Fibroblast of lung (primary cell): Measurements from ENCODE around the gene AK4. TPM values are rescaled to one million over a fixed set of nuclear protein-coding genes. Genes with fewer than 3 reads are reported as not detected.

Experiments
- DNase-seq, 2 donors: peaks; one replicate each; pipeline versions ENCODE4 v3.0.0 to v3.0.0-alpha.2; 2010; ENCODE audit warnings: low read depth in 2 of 2
- H2AFZ ChIP-seq: 2 replicates; pipeline ENCODE4 v1.5.1; 2012; ENCODE audit warnings: low read length, control low read depth, inconsistent platforms
- H3K27ac ChIP-seq: 2 replicates; pipeline ENCODE4 v1.5.1; 2011; ENCODE audit warnings: low read length, control low read depth; ENCODE audit not compliant: insufficient read depth
- H3K27me3 ChIP-seq: 2 replicates; pipeline ENCODE4 v1.5.1; 2011; ENCODE audit warnings: mild to moderate bottlenecking, low read length; ENCODE audit not compliant: control insufficient read depth, insufficient read depth
- H3K36me3 ChIP-seq: 2 replicates; pipeline ENCODE4 v1.5.1; 2011; ENCODE audit warnings: low read length; ENCODE audit not compliant: control insufficient read depth, insufficient read depth
- H3K4me1 ChIP-seq: 2 replicates; pipeline ENCODE4 v1.5.1; 2011; ENCODE audit warnings: low read length; ENCODE audit not compliant: control insufficient read depth, insufficient read depth; ENCODE audit errors: extremely low read depth
- H3K4me2 ChIP-seq: 2 replicates; pipeline ENCODE4 v1.5.1; 2011; ENCODE audit warnings: low read length, control low read depth; ENCODE audit not compliant: insufficient read depth; ENCODE audit errors: extremely low read depth
- H3K4me3 ChIP-seq, 4 experiments: fragments of 200-600 bp in 1 of 4; sonication (generic) in 1 of 4; replicated peaks in 1 of 4; 2 replicates each; pipeline ENCODE4 v1.5.1; 2011 to 2016; ENCODE audit warnings: low read length in 4 of 4, low read depth in 3 of 4, mild to moderate bottlenecking in 3 of 4, control low read depth in 2 of 4, inconsistent platforms in 1 of 4, mixed read lengths in 1 of 4; ENCODE audit not compliant: insufficient read depth in 1 of 4; ENCODE audit errors: control extremely low read depth in 1 of 4
- H3K79me2 ChIP-seq: 2 replicates; pipeline ENCODE4 v1.5.1; 2012; ENCODE audit warnings: mild to moderate bottlenecking, low read length, inconsistent platforms; ENCODE audit not compliant: control insufficient read depth, insufficient read depth
- H3K9ac ChIP-seq: 2 replicates; pipeline ENCODE4 v1.5.1; 2011; ENCODE audit warnings: mild to moderate bottlenecking, low read length, control low read depth; ENCODE audit not compliant: insufficient read depth
- H3K9me3 ChIP-seq: 2 replicates; pipeline ENCODE4 v1.5.1; 2012; ENCODE audit warnings: low read depth, low read length; ENCODE audit not compliant: control insufficient read depth, insufficient read depth
- H4K20me1 ChIP-seq: 2 replicates; pipeline ENCODE4 v1.5.1; 2011; ENCODE audit warnings: low read length; ENCODE audit not compliant: control insufficient read depth, insufficient read depth; ENCODE audit errors: extremely low read depth
- CTCF ChIP-seq, 2 donors: IDR thresholded peaks in 1 of 2; conservative IDR thresholded peaks in 1 of 2; 1 replicate in 1 of 2; 2 replicates in 1 of 2; pipeline ENCODE4 v1.5.1; 2011 to 2012; ENCODE audit warnings: low read length in 2 of 2, control low read depth in 1 of 2, inconsistent platforms in 1 of 2, low read depth in 1 of 2, mild to moderate bottlenecking in 1 of 2
- EZH2 ChIP-seq: IDR thresholded peaks from 2 replicates; pipeline ENCODE4 v1.5.1; 2012; ENCODE audit warnings: low read length, control low read depth, mild to moderate bottlenecking; ENCODE audit errors: missing control alignments
- polyA plus RNA-seq, 2 donors: library from polyadenylated mRNA; depleted of rRNA in 1 of 2; stranded (reverse) in 1 of 2; unstranded in 1 of 2; fragments of >200 nt; gene quantifications; 2 replicates each; pipeline ENCODE4 v1.2.1, GENCODE V29; 2011 to 2012; ENCODE audit warnings: missing spikeins in 1 of 2
- total RNA-seq: library from RNA; depleted of rRNA; stranded (reverse); fragments of >200 nt; gene quantifications from 2 replicates; pipeline ENCODE4 v1.2.1, GENCODE V29; 2014

The AK4 gene
- total and polyA plus RNA-seq, 2 donors (not counting 1 experiment from before 2014, with no cell fraction given): 6.3 to 49.3 TPM

DNA sequence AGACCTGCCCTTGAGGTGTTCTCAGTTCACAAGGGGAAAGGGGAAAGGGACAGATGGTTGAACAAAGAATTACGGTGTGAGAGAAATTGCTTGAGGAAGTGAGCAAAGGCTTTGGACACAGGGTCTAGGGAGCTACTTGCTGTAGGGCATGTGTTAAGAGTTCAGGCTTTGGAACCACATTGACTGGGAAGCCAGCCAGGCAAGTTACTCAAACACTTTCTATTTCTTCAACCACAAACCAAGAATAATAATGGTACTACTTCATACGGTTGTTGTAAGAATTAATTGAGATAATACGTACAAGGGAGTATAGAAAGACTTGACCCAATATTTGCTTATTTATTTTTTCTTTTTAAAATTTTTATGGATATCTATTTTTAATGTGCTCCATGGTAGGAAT lies 26.6 kb downstream of the AK4 start:
- H3K27ac ChIP-seq: no peak overlapping the region
- TF ChIP-seq CTCF (conservative IDR thresholded peaks at IDR 0.05 in 1 of 2, IDR thresholded peaks at IDR 0.05 in 1 of 2; ENCODE audit: low read depth in 1 of 2, low read length in 2 of 2): no peak
- TF ChIP-seq EZH2: no peak
- no peaks in the 10 kb centered on the region for H3K27me3 ChIP-seq
- H3K9me3 ChIP-seq: no peaks in the 10 kb centered on the region
- H3K9ac ChIP-seq: no peak overlapping the region
- no peak overlapping the region for H3K4me2 ChIP-seq
- no peaks in the 10 kb centered on the region for H3K36me3 ChIP-seq
- H3K79me2 ChIP-seq: no peaks in the 10 kb centered on the region
- no peak overlapping the region for H3K4me3 ChIP-seq
- DNase-seq: peak; percentile 96 to 98
- H3K4me1 ChIP-seq: peaks cover 5% of the 10 kb centered on the region
- no peak overlapping the region for H2AFZ ChIP-seq
- H4K20me1 ChIP-seq: no peaks in the 10 kb centered on the region

DNA sequence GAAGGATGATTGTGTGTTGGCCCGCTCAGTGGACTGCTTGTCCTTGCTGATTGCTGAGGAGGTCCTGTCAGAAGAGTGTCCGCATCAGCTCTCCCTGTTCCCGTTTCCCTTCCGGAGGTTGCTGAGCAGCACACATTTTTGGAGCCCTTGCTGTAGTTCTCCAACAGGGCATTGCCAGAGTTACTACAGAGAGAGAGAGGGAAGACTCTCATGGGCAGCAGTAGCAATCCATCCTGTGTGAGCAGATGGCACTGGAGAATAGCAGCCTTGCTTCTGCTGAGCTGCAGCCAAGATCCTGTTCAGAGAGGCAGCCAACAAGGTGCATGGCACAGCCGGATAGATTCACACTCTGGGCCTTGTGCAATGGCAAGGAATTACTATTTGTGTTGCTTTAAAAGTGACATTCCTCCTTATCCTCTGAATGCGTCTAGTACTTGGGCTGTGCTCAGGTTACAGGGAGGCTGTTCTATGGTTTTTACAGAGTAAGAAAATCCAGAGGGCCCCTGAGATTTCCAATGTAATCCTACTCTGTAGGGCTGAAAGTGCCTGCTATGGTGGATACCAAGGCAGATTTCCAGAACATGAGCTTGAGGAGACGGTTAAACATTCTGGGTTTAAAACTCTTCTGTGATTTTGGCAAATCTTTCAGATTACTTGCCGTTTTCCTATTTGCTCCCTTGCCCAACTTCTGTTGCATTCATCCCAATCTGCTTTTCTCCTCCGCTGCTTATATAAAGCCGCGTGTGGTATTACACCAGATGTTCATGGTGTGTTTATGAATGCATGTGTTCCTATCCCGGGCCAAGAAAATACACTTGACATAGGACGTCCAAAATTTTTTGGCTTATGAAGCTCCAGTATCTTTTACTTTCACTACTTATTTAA lies 27.4 kb downstream of the AK4 start:
- no peak overlapping the region for H3K4me3 ChIP-seq
- no peaks in the 10 kb centered on the region for H3K36me3 ChIP-seq
- no peak overlapping the region for H2AFZ ChIP-seq
- no peak overlapping the region for H3K27ac ChIP-seq
- no peaks in the 10 kb centered on the region for H3K79me2 ChIP-seq
- no peak overlapping the region for H3K9ac ChIP-seq
- peak overlapping the region; percentile 23 for H3K4me2 ChIP-seq
- DNase-seq: peak; percentile 33 to 82
- H3K9me3 ChIP-seq: no peaks in the 10 kb centered on the region
- H3K4me1 ChIP-seq: peaks cover 5% of the 10 kb centered on the region
- no peak for TF ChIP-seq CTCF (conservative IDR thresholded peaks at IDR 0.05 in 1 of 2, IDR thresholded peaks at IDR 0.05 in 1 of 2; ENCODE audit: low read depth in 1 of 2, low read length in 2 of 2)
- no peak for TF ChIP-seq EZH2
- H3K27me3 ChIP-seq: no peaks in the 10 kb centered on the region
- no peaks in the 10 kb centered on the region for H4K20me1 ChIP-seq

DNA sequence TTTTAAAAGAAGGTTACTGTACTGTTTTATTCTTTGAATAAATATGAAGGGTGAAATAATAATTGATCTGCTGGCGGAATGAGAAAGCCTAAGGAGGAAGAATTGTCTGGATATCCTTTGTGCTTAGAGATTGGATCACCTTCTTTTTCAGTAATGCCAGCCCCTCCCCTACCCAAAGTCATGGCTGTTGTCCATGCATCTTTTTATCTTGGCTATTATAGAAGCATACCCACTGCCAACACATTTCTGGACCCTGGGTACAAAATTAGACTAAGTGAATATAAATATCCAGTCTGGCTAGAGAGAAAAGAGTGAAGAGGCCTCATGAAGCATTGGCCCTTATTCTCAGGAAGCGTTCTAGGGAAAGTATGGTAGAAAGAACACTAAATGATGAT lies 28.1 kb downstream of the AK4 start:
- no peaks in the 10 kb centered on the region for H3K27me3 ChIP-seq
- H3K9me3 ChIP-seq: no peaks in the 10 kb centered on the region
- H2AFZ ChIP-seq: no peak overlapping the region
- no peak overlapping the region for H3K27ac ChIP-seq
- no peak for TF ChIP-seq EZH2
- no peak for TF ChIP-seq CTCF (conservative IDR thresholded peaks at IDR 0.05 in 1 of 2, IDR thresholded peaks at IDR 0.05 in 1 of 2; ENCODE audit: low read depth in 1 of 2, low read length in 2 of 2)
- DNase-seq: no peak
- no peaks in the 10 kb centered on the region for H3K79me2 ChIP-seq
- H4K20me1 ChIP-seq: no peaks in the 10 kb centered on the region
- H3K4me1 ChIP-seq: peaks cover 5% of the 10 kb centered on the region
- no peak overlapping the region for H3K9ac ChIP-seq
- H3K4me2 ChIP-seq: no peak overlapping the region
- no peak overlapping the region for H3K4me3 ChIP-seq
- no peaks in the 10 kb centered on the region for H3K36me3 ChIP-seq
